GM19043 (cell line): ENCODE results near the gene ZNRF4.
"Not testable (repeated sequence)": the region's sequence is repeated elsewhere in the genome, so short reads cannot be mapped to it uniquely, and the experiment has no call there.

Source experiments
- ATAC-seq: cut with Tn5 transposase; IDR thresholded peaks from one replicate; pipeline ENCODE4 v1.9.1; 2021; ENCODE audit warnings: low read depth; ENCODE audit not compliant: unreplicated experiment

ZNRF4 gene, protein sequence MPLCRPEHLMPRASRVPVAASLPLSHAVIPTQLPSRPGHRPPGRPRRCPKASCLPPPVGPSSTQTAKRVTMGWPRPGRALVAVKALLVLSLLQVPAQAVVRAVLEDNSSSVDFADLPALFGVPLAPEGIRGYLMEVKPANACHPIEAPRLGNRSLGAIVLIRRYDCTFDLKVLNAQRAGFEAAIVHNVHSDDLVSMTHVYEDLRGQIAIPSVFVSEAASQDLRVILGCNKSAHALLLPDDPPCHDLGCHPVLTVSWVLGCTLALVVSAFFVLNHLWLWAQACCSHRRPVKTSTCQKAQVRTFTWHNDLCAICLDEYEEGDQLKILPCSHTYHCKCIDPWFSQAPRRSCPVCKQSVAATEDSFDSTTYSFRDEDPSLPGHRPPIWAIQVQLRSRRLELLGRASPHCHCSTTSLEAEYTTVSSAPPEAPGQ

DNA sequence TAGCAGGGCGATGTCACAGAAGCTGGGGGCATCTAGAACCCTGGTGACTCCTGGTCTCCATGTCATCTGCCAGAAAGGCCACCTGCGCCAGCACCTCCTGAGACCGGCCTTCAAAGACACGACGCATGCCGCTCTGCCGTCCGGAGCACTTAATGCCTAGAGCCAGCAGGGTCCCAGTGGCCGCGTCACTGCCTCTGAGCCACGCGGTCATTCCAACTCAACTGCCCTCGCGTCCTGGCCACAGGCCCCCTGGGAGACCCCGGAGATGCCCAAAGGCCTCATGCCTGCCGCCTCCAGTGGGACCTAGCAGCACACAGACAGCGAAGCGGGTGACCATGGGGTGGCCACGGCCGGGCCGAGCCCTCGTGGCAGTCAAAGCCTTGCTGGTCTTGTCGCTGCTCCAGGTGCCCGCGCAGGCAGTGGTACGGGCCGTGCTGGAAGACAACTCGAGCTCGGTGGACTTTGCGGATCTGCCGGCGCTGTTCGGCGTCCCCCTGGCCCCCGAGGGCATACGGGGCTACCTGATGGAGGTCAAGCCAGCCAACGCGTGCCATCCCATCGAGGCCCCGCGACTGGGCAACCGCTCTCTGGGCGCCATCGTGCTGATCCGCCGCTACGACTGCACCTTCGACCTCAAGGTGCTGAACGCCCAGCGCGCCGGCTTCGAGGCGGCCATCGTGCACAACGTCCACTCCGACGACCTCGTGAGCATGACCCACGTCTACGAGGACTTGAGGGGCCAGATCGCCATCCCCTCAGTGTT lies at the start of gene ZNRF4:
Gene ZNRF4, plus strand, starts transcription at position 51 of the 763 bp plus-strand sequence. Its CDS starts 75 bp downstream, at position 126.
- no peak for ATAC-seq

DNA sequence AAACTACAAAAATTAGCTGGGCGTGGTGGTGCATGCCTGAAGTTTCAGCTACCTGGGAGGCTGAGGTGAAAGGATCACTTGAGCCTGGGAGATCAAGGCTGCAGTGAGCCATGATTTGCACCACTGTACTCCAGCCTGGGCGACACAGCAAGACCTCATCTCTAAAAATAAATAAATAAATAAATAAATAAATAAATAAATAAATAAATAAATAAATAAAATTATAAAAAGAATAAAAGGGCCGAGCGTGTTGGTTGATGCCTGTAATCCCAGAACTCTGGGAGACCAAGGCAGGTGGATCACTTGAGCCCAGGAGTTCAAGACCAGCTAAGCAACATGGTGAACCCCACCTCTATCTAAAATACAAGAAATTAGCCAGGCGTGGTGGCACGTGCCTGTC lies 49.0 kb upstream of the ZNRF4 start:
- ATAC-seq = not testable (repeated sequence)

DNA sequence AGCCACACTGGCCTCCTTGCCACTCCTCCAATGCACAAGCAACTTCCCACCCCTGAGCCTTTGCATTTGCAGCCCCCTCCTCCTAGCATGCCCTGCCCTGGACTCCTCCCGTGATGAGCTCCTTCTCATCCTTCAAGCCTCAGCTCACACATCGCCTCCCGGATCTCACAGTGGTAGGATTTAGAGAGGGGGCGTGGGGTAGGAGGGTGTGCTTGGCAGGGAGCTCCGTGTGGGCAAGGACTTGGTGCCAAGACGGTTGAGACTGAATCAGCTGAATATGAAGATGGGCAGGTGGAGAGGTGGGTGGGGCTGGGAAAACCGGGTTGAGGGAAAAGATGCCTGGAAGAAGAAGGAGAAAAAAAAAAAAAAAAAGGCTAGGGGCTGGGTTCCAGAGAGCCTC lies 48.4 kb upstream of the ZNRF4 start:
- no peak for ATAC-seq

DNA sequence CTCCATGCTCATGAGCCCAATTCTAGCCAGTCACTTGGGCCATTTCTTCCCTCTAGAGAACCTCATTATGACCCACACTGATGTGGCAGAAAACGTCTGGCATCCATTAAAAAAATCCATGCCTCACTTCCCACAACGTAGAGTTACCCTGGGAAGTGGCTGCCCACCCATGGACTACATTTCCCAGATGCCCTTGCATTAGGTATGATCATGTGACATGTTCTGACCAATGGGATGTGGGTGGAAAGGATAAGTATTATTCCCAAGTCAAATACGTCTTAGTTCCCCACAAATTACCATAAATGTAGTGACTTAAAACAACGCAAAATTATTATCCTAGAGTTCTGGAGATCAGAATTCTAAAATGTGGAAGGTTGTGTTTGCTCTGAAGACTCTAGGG lies 47.9 kb upstream of the ZNRF4 start:
- no peak for ATAC-seq

DNA sequence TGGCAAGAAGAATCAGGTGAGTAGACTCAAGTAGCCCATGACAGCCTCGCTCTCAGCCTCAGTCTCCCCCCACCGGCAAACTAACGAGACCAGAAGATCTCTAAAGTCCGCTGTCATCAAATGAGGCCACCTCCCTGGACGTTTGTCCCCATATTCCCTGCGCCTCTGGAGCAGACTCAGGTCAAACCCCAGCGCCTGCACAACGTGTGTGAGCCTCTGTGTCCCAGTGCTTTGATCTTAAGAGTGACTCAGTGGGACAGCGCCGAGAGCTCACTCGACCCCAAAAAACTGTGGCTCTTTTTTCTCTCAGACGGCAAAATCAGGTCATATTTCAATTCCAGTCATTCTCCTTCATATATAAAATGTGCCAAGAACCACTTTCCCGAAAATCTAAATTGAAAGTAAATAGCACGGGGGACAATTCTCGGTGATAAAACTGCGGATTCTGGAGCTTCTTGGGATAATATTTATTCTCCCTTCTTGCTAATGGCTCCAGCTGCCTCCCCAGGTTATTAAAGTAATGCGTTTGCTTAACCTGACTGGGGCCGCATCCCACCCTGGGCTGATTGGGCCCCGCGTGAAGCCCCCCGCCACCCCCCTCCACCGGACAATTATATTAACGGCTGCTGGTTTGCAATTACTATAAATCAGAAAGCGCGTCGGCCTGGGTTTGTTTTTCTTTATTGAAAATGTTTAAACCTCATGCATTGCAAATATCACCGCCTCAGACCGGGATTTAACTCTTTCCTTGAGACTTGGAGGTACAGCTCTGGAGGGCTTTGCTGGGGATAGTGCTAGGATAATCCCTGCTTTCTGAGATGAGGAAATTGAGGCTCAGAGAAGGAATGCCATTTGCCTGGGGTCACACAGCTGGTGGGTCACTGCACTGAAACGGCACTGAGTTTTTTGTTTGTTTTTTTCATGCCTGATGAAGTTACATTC lies 37.5 kb upstream of the ZNRF4 start:
- no peak for ATAC-seq

DNA sequence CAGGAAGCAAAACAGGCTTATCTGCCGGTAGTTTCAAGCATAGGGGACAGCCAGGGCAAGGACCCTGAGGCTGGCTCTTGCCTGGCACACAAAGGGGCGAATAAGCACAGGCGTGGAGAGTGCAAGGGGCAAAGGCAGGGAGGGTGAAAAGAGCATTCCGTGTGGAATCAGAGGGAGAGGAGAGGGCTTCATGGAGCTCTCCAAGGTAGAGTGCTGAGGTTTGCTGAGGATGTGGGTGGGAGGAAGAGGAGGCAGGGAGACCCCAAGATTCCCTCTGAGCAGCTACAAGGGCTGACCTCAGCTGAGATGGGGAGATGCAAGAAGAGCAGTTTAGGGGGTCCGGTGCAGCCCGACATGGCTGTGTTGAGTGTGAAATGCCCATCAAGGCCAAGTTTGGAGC lies 36.5 kb upstream of the ZNRF4 start:
- ATAC-seq = no peak

DNA sequence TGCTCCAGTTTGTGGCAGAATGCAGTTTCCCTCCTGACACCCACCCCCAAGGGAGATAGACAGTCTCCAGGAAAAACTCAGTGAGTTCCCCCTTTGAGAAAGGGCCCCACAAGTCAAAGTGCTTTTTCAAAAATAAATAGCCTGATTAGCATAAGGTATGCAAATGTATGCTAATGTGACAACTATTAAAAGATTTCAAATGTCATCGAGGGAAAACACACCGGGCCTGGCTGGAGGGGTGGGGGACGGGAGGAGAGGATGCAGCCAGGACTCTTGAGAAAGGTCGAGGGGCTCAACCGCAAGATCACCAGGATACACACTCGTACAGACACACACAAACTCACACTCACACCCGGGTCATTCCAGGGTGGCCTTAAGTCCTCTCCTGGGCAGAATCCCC lies 34.3 kb upstream of the ZNRF4 start:
- ATAC-seq = no peak

DNA sequence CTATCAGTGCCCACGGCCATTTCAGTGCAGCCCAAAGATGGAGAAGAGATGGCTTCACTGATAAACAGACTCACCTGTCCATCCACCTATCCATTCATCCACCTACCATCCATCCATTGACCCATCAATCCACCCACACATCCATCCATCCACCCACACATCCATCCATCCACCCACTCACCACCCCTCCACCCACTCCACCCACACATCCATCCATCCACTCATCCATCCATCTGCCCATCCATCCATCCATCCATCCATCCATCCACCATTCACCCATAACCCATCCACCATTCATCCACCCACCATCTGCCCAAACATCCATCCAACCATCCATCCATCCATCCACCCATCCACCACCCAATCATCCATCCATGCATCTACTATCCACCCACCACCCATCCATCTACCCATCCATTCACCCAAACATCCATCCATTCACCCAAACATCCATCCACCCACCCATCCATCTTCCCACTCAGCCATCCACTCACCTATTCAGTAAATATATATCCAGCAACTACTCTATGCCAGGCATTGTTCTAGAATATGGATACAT lies 31.6 kb upstream of the ZNRF4 start:
- no peak for ATAC-seq

DNA sequence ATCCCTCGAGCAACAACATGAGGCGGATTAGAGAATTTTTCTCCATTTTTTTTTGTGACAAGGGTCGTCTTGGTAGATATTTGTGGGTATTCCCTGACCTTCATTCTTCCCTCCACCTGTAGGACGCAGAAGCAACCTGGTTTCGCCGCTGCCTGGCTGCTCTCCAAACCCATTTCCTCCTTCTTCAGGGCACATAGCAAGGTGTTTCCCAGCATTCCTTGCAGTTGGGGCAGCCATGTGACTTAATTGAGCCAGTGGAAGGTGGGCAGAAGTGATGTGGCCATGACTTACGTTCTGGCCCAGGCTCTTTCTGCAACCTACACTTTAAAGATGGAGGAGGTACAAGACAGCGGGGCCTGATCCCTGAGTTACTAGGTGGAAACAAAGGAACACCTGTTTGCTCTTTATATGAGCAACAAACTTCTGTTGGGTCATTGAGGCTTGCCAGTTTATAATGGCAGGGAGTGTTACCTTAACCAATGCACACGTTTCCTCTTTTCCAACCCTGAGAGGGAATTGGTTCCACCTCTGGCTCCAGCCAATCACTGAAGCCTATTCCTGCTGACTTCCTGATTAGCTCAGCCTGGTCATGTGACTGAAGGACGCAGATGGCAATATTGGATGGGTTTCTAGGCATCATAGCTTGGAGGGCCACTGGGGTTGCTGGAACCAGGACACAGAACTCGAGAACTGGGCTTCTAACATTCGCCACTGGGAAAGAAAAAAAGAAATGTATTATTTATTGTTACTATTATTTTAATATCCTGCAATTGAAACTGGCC lies 30.8 kb upstream of the ZNRF4 start:
- no peak for ATAC-seq

DNA sequence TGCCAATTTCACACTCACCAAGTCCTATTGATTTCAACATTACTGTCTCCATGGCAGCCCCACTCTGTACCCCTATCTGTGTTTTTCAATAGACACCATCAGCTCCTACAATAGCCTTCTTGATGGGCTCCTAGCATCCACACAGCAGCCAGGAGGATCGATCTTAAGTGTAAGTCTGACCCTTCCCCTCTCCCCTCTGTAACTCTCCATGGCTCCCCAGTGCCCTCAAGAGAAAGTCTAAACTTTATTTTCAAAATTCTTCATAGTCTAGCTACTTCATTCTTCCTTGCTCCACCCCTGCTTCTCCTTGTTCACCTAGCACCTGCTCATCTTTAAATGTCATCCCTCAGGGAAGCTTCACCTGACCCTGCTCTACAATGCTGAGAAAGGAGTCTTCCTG lies 30.0 kb upstream of the ZNRF4 start:
- ATAC-seq = no peak

DNA sequence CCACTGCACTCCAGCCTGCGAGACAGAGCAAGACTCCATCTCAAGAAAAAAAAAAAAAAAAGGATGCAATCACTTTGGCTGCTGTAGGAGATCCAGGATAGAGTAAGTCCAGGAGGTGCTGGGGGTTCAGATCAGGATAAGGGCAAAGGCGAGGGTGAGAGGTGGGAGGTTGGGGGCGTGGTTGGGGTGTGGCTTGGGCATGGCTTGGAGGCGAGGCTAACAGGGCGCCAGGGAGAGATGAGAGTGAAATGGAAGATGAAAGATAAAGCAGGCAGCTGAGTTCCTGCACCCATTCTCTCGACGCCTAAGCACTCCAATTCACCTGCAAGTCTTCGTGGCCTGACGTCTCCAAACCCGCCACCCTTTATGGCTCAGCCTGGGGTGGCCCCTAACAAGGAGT lies 25.0 kb upstream of the ZNRF4 start:
- ATAC-seq = no peak

DNA sequence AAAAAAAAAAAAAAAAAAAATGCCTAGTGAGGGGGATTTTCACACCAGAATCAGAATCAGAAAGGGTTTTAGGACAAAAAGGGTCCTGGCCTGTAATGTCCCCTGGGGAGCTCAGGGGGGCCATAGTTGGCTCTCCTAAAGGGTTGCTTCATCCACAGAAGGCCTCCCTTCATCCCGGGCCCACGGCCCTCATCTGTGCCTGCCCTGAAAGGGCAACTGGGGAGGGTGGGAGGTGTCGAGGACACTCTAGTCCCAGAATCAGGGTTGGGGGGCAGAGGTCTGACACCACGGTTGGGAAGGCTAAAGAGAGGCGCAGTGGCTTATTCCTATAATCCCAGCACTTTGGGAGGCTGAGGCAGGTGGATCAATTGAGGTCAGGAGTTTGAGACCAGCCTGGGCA lies 22.5 kb upstream of the ZNRF4 start:
- no peak for ATAC-seq

DNA sequence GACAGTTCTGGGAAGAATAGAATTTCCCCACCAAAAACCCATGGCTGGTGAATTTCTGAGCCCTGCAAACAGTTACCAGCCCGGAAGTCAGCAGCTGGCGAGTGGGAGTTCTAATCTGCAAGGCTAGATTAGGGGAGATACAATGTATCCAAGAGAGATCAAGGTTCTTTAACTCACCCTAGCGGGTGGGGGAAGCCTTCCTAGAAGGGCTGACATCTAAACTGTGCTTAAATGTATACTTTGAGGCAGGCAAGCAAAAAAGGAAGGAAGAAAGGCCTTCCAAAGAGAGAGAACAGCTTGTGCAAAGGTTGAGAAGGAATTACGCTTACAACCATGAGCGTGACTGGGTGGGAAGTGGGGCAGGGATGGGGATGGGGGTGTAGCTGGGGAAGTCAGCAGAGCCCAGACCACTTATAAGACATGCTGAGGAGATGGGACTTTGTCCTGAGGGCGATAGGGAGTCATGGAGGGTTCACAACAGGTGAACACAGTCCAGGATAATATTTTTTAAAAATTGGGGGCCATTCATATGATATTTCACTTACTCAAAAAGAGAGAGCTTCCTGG lies 20.8 kb upstream of the ZNRF4 start:
- ATAC-seq = no peak

DNA sequence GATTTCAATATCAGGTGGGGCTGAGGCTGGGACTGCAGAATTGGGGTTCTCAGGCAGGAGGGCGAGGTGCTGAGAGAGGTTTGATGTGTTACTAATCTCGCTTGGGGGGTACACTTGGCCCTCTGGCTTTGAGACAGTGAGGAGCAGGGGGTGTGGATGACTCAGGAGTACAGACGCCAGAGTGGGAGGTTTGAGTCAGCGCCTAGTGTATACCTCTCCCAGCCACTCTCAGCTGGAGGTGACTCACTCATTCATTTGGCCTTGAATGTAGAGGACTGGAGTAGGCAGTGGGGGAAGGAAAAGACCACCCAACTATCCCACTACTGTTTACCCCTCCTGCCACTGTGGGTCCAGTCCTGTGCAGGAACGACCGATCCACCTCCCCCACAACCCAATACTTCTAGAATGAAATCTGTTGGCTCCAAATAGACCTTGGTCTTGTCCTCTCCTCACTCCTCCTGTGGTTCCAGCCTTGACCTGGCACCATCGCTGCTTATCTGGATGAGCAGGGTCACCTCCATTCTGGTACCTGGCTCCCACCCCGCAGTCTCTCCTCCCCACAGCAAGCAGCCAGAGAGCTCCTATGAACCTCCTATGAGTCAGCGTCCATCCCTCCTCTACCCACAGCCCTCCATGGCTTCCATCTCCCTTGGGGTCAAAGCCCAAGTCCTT lies 20.1 kb upstream of the ZNRF4 start:
- ATAC-seq = no peak

DNA sequence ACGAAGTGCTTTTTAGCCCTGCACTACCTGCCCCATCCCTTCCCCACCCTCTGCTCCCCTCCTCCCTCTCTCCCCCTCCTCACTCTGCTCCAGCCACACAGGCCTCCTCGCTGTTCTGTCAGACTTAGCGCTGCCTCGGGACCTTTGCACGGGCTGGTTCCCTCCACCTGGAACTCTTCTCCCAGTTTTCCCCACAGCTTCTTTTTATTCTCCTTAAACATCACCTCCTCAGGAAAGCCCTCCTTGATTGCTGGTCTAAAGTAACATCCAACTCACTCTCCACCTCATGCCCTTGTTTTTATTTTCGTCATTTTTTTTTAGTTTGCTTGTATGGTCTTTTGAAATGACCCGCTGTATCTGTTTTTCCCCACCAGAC lies 19.6 kb upstream of the ZNRF4 start:
- ATAC-seq = no peak

DNA sequence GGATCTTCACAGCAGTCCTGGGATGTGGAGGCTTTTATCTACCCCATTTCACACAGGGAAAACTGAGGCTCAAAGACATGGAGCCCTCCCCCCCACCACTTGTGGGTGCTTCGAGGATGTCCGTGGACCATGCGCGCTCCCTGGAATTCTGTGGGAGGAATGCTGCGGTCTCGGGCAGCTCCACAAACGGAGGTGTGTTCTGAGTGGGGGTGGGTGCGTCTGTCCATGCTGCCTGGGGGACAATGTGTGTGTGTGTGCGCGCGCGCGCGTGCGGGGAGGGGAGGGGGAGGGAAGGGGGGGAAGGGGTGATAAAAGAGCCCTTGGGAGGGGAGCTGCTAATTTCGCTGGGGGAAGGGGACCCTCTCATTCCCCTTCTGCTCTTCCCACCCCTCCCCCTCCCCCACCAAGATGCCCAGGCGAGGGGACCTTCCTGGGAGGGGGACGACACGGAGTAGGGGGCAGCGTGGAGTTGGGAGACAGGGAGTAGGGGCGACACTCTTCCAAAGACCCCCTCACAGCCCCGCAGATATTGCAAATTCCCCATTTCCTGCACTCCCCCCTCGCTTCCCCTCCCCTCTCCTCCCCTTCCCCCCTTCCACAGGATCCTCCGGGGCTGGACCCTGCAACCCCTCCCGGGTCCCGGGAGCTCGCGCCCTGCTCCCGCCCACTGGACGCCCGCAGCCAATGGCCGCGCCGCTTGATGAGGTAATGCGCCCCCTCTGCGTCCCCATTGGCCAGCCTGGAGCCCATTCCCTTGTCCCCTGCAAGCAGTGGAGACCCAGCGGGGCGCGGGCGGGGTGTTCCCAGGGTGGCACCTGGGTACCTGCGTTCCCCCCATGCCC lies 18.9 kb upstream of the ZNRF4 start:
- no peak for ATAC-seq

DNA sequence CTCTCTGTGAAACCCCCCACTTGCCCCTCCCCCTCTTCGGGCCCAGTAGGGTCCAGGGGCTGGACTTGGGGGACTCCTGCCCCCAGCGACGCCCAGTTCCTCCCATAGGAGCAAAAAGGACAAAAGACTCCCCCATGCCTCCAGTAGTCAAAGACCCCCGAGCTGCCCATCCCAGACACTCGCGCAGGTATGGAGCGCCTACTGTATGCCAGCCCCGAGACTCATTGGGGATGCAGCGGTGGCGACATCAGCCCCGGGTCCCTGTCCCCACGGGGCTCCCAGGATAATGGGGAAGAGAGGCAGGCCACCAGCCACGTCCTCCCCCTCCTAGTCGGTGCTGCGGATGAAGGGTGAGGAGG lies 18.3 kb upstream of the ZNRF4 start:
- ATAC-seq = no peak

DNA sequence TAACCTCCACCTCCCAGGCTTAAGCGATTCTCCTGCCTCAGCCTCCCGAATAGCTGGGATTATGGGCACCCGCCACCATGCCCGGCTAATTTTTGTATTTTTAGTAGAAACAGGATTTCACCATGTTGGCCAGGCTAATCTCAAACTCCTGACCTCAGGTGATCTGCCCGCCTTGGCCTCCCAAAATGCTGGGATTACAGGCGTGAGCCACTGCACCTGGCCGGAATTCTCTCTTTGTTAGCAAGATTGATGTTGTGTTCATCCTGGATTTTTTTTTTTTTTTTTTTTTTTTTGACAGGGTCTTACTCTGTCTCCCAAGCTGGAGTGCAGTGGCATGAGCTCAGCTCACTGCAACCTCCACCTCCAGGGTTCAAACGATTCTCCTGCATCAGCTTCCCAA lies 16.5 kb upstream of the ZNRF4 start:
- ATAC-seq = not testable (repeated sequence)
